GM12878 (cell line): ENCODE results near the gene UAP1. TPM values are rescaled to one million over a fixed set of nuclear protein-coding genes. Genes with fewer than 3 reads are reported as not detected.

Experiments used
- ATAC-seq: fragments of 200-7000 bp; cut with Tn5 transposase; 3 replicates; pipeline ENCODE4 v1.9.1; 2020; ENCODE audit warnings: mild to moderate bottlenecking, moderate library complexity
- BruUV-seq: library from RNA; stranded (reverse); fragments of 400-500 nt; replicated peaks from 2 replicates; lab custom pipeline; 2021; lab: Mats Ljungman, UMichigan
- CTCF ChIA-PET: fragments of 300-600 bp; sonication (Branson Sonifier 250); formaldehyde crosslinking; extraction: SDS; loops from one replicate; lab custom pipeline; 2021; ENCODE audit warnings: inconsistent platforms; lab: Yijun Ruan, JAX
- POLR2A ChIA-PET: fragments of 350-600 bp; formaldehyde crosslinking; extraction: SDS; loops from one replicate; lab custom pipeline; 2021; ENCODE audit warnings: inconsistent platforms; lab: Charles Lee
- RAD21 ChIA-PET: fragments of 300-600 bp; sonication (Branson Sonifier 250); formaldehyde crosslinking; loops from one replicate; lab custom pipeline; 2023; ENCODE audit warnings: antibody characterized with exemption; ENCODE audit not compliant: unreplicated experiment; lab: Charles Lee
- SMC1A ChIA-PET: fragments of 300-600 bp; sonication (Branson Sonifier 250); formaldehyde crosslinking; loops from one replicate; lab custom pipeline; 2023; ENCODE audit not compliant: unreplicated experiment, uncharacterized antibody; lab: Charles Lee
- DNase-seq: peaks from one replicate; pipeline ENCODE4 v3.0.0-alpha.2; 2011; ENCODE audit warnings: low read depth, low spot score
- FAIRE-seq: peaks from 3 replicates; lab custom pipeline; 2011; peaks lifted over from hg19 to GRCh38; lab: Jason Lieb, UNC
- H2AFZ ChIP-seq: 2 replicates; pipeline ENCODE4 v1.6.0; 2011; ENCODE audit warnings: low read depth, low read length, control low read depth; ENCODE audit not compliant: control insufficient read depth
- H3K27ac ChIP-seq: 2 replicates; pipeline ENCODE4 v1.5.1; 2011; ENCODE audit warnings: control low read depth; ENCODE audit not compliant: control insufficient read depth, insufficient read depth
- H3K27me3 ChIP-seq, 2 experiments: replicated peaks in 1 of 2; 2 replicates each; pipeline versions ENCODE4 v1.6.0 to v1.6.1; 2011; ENCODE audit warnings: low read length in 1 of 2; ENCODE audit not compliant: control insufficient read depth in 2 of 2, insufficient read depth in 2 of 2
- H3K36me3 ChIP-seq, 2 experiments: 2 replicates each; pipeline ENCODE4 v1.5.1; 2011; ENCODE audit warnings: low read length in 1 of 2; ENCODE audit not compliant: control insufficient read depth in 2 of 2, insufficient read depth in 2 of 2
- H3K4me1 ChIP-seq: 2 replicates; pipeline ENCODE4 v1.6.1; 2011; ENCODE audit warnings: mild to moderate bottlenecking, low read length, moderate library complexity, mixed read lengths; ENCODE audit not compliant: control insufficient read depth, insufficient read depth
- H3K4me2 ChIP-seq: 2 replicates; pipeline ENCODE4 v1.6.0; 2011; ENCODE audit warnings: control low read depth; ENCODE audit not compliant: control insufficient read depth, insufficient read depth
- H3K4me3 ChIP-seq: fragments of 200-600 bp; sonication (generic); 2 replicates; pipeline ENCODE4 v1.5.1; 2016
- H3K79me2 ChIP-seq: 2 replicates; pipeline ENCODE4 v1.6.0; 2011; ENCODE audit warnings: low read length; ENCODE audit not compliant: control insufficient read depth, insufficient read depth
- H3K9ac ChIP-seq: 2 replicates; pipeline ENCODE4 v1.8.0; 2011; ENCODE audit warnings: low read length, control low read depth, mixed read lengths; ENCODE audit not compliant: control insufficient read depth, insufficient read depth
- H3K9me3 ChIP-seq: replicated peaks from 3 replicates; pipeline ENCODE4 v1.5.1; 2011; ENCODE audit warnings: mild to moderate bottlenecking, low read length; ENCODE audit not compliant: control insufficient read depth, insufficient read depth
- H4K20me1 ChIP-seq: 2 replicates; pipeline ENCODE4 v1.6.0; 2011; ENCODE audit not compliant: control insufficient read depth, insufficient read depth
- E2F4 ChIP-seq: IDR thresholded peaks from 2 replicates; pipeline ENCODE4 v1.6.1; 2012; ENCODE audit warnings: low read depth, low read length, improper control_type of control experiment
- EED ChIP-seq: sonication (generic); IDR thresholded peaks from 2 replicates; pipeline ENCODE4 v1.6.1; 2016; ENCODE audit warnings: antibody characterized with exemption, low read depth
- EZH2 ChIP-seq: IDR thresholded peaks from 2 replicates; pipeline ENCODE4 v1.6.1; 2012; ENCODE audit warnings: low read depth, mild to moderate bottlenecking, control low read depth, inconsistent platforms, low read length, borderline replicate concordance; ENCODE audit not compliant: control insufficient read depth
- LARP7 ChIP-seq: fragments of 450-650 bp; IDR thresholded peaks from 2 replicates; pipeline ENCODE4 v1.6.1; 2017; ENCODE audit warnings: mild to moderate bottlenecking
- SMAD5 ChIP-seq: IDR thresholded peaks from 2 replicates; pipeline ENCODE4 v1.6.1; 2016; ENCODE audit warnings: antibody characterized with exemption, low read depth
- SRF ChIP-seq, 2 experiments: IDR thresholded peaks; 2 replicates each; pipeline ENCODE4 v1.6.1; 2011; ENCODE audit warnings: low read depth in 2 of 2, low read length in 2 of 2, mild to moderate bottlenecking in 1 of 2, moderate library complexity in 1 of 2
- ZBTB33 ChIP-seq: fragments of 450-650 bp; IDR thresholded peaks from 2 replicates; pipeline ENCODE4 v1.6.1; 2017; ENCODE audit warnings: mild to moderate bottlenecking
- ZZZ3 ChIP-seq: IDR thresholded peaks from 2 replicates; pipeline ENCODE4 v1.6.1; 2011; ENCODE audit warnings: low read depth; ENCODE audit not compliant: control insufficient read depth, insufficient read length
- WGBS: methylation state at CpG from one replicate; pipeline ENCODE4 v1.1.6; 2016; ENCODE audit warnings: low lambda C conversion rate; ENCODE audit not compliant: insufficient replicate concordance, insufficient coverage; ENCODE audit errors: missing lambda C conversion rate; 5-methylcytosine and 5-hydroxymethylcytosine counted together
- in situ Hi-C: fragments of 300-500 bp; cut with MboI; formaldehyde crosslinking; loops from 9 replicates; pipeline ENCODE4 v1.14.3; 2018; ENCODE audit warnings: mixed read lengths
- intact Hi-C: fragments of 100-400 bp; cut with micrococcal nuclease; formaldehyde crosslinking; loops from one replicate; pipeline ENCODE4 v1.14.2; 2022; ENCODE audit not compliant: unreplicated experiment
- polyA plus RNA-seq, 11 experiments: library from polyadenylated mRNA; depleted of rRNA in 4 of 11; unstranded in 6 of 11; stranded (reverse) in 5 of 11; fragments of >200 nt; fragmentation: Nextera tagmentation in 4 of 11; fragmentation: Illumina TruSeq in 1 of 11; extraction: Ambion mirVana in 4 of 11; extraction: Trizol in 1 of 11; gene quantifications; 1 replicate in 1 of 11; 2 replicates in 10 of 11; pipeline versions ENCODE4 v1.2.1 to v1.2.3, GENCODE V29; 2011 to 2016; ENCODE audit warnings: inconsistent platforms in 2 of 11, missing spikeins in 2 of 11, low read depth in 1 of 11
- total RNA-seq, 4 experiments: library from RNA; depleted of rRNA in 3 of 4; stranded (reverse); fragments of >200 nt in 3 of 4; fragmentation: Illumina TruSeq in 1 of 4; extraction: Trizol in 1 of 4; gene quantifications; 2 replicates each; pipeline versions ENCODE4 v1.2.1 to v1.2.3, GENCODE V29; 2013 to 2021

The UAP1 gene
- total and polyA plus RNA-seq, 10 of the 15 experiments (the other 5 are each of a cell fraction or from before 2014, with no cell fraction given): 19.2 to 43.0 (median 30.7) TPM

DNA sequence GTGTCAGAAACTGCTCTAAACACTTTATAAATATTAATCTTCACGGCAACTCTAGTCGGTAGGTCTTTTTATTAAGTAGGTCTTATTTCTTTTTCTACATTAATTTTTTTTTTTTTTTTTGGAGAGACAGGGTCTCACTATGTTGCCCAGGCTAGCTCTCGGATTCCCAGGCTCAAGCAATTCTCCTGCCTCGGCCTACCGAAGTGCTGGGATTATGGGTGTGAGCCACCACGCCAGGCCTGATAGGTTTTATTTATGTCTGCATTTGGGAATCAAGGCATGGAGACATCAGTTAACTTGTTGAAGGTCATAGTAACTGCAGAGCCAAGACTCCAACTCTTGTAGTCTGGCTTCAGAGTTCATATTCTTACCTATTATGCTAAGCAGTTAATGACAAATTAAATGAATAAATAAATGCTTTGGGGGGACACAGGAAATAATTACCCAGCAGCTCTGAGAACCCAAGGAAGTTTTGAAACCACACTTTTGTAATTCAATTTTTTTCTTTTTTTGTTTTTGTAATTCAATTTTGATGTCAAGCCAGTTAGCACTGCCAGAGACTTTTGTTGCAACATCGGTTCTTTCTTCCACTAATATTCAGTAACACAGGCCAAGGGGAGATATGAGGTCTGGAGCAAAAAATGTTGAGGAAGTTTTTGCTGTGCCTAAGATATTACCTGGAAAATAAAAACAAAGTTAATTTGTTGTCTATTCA, 9.4 kb upstream of the UAP1 start:
- Histone ChIP-seq H3K9me3 (no peaks in the 10 kb centered on the region), H4K20me1 (no peaks in the 10 kb centered on the region), H3K4me1 (no peaks in the 10 kb centered on the region), H2AFZ (no peak overlapping the region), H3K4me3 (no peak overlapping the region), H3K79me2 (no peaks in the 10 kb centered on the region), H3K36me3 (no peaks in the 10 kb centered on the region), H3K9ac (no peak overlapping the region), H3K27me3 (no peaks in the 10 kb centered on the region), H3K27ac (no peak overlapping the region), H3K4me2 (no peak overlapping the region)
- RAD21 ChIA-PET: no interaction called here
- WGBS: 87% methylated on average over 7 of the region's 7 CpGs
- CTCF ChIA-PET: no interaction called here
- BruUV-seq: no TSS peak
- TF ChIP-seq EED: no peak
- no peak for TF ChIP-seq ZBTB33
- no peak for TF ChIP-seq EZH2
- no peak for TF ChIP-seq E2F4
- TF ChIP-seq SMAD5: no peak
- TF ChIP-seq SRF (IDR thresholded peaks at IDR 0.05; ENCODE audit: low read depth in 2 of 2, low read length in 2 of 2): no peak
- TF ChIP-seq ZZZ3: no peak
- no peak for TF ChIP-seq LARP7
- no peak for FAIRE-seq
- no peak for DNase-seq
- SMC1A ChIA-PET: interaction anchor here (0.6 to 0.7 kb wide), 2 partner anchors 23 to 193 kb away, joined by 3 to 4 read pairs; no protein-coding TSS in a partner anchor
- POLR2A ChIA-PET: no interaction called here
- in situ Hi-C loops: no loop called here
- no peak for ATAC-seq
- intact Hi-C loops: no loop called here
